ENCODE data around the gene MSH3.

DNA sequence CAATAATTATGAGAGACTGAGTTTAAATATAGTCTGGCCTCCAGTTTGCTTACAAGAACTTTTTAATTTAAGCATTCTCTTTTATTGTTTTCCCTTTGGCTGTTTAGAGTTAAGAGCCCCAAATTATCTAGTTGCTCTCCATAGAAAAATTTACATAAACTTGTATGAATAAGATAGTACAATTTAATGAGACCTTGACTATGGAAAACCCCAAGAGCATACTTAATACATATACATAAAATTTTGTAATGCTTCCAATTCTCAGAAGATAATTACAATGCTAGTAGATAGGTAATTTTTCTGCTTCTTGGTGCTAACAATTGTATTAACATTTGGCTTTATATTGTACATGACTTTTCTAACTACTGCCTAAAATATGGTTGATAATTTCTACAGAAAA is 20.3 kb upstream of the MSH3 start:
- TF ChIP-seq, protein P1, sequence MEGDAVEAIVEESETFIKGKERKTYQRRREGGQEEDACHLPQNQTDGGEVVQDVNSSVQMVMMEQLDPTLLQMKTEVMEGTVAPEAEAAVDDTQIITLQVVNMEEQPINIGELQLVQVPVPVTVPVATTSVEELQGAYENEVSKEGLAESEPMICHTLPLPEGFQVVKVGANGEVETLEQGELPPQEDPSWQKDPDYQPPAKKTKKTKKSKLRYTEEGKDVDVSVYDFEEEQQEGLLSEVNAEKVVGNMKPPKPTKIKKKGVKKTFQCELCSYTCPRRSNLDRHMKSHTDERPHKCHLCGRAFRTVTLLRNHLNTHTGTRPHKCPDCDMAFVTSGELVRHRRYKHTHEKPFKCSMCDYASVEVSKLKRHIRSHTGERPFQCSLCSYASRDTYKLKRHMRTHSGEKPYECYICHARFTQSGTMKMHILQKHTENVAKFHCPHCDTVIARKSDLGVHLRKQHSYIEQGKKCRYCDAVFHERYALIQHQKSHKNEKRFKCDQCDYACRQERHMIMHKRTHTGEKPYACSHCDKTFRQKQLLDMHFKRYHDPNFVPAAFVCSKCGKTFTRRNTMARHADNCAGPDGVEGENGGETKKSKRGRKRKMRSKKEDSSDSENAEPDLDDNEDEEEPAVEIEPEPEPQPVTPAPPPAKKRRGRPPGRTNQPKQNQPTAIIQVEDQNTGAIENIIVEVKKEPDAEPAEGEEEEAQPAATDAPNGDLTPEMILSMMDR (IDR thresholded peaks at IDR 0.05), result no peak
- TF ChIP-seq POLR2A (IDR thresholded peaks at IDR 0.05) (no peak), POLR2AphosphoS5 (IDR thresholded peaks at IDR 0.05) (no peak)

Measured in prostate gland (tissue), 2 donors.